ENCODE results near the gene ALMS1.

DNA sequence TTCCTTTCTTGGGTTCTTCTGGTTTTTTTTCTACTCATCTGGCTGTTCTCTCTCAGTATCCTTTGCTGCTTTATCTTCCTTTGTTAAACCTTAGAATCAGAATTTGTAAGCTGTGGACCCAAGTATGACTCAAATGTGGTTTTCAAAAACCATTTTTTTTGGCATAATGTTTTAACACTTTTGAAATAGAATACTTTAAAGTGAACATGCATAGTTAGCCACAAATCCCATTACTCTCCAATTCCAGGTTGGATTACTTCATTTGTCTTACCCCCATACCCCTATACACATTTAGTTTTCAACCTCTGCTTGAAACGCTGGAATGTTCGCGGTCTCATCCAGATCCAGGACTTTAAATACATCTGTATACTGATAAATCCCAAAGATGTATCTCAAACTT lies 29.1 kb downstream of the ALMS1 start:
- TF ChIP-seq, protein P1, sequence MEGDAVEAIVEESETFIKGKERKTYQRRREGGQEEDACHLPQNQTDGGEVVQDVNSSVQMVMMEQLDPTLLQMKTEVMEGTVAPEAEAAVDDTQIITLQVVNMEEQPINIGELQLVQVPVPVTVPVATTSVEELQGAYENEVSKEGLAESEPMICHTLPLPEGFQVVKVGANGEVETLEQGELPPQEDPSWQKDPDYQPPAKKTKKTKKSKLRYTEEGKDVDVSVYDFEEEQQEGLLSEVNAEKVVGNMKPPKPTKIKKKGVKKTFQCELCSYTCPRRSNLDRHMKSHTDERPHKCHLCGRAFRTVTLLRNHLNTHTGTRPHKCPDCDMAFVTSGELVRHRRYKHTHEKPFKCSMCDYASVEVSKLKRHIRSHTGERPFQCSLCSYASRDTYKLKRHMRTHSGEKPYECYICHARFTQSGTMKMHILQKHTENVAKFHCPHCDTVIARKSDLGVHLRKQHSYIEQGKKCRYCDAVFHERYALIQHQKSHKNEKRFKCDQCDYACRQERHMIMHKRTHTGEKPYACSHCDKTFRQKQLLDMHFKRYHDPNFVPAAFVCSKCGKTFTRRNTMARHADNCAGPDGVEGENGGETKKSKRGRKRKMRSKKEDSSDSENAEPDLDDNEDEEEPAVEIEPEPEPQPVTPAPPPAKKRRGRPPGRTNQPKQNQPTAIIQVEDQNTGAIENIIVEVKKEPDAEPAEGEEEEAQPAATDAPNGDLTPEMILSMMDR (conservative IDR thresholded peaks at IDR 0.05) = no peak
- no peak for TF ChIP-seq ZFX (IDR thresholded peaks at IDR 0.05)
